Glutamatergic neuron (in vitro differentiated cells): ENCODE data around the gene APBB2. TPM values are rescaled to one million over a fixed set of nuclear protein-coding genes. Genes with fewer than 3 reads are reported as not detected.
"Not testable (repeated sequence)": the region's sequence is repeated elsewhere in the genome, so short reads cannot be mapped to it uniquely, and the experiment has no call there.

Experiments
- DNase-seq: peaks from one replicate; pipeline ENCODE4 v3.0.0; 2022
- H3K27ac Mint-ChIP-seq: one replicate; pipeline ENCODE4 v1.8.0; 2020; ENCODE audit warnings: mild to moderate bottlenecking, mixed read lengths, inconsistent platforms; ENCODE audit not compliant: unreplicated experiment
- H3K27me3 Mint-ChIP-seq: one replicate; pipeline ENCODE4 v1.8.0; 2020; ENCODE audit warnings: mild to moderate bottlenecking, moderate library complexity, mixed read lengths, inconsistent platforms; ENCODE audit not compliant: unreplicated experiment
- H3K36me3 Mint-ChIP-seq: one replicate; pipeline ENCODE4 v1.8.0; 2020; ENCODE audit warnings: mild to moderate bottlenecking, mixed read lengths, inconsistent platforms; ENCODE audit not compliant: unreplicated experiment
- H3K4me1 Mint-ChIP-seq: one replicate; pipeline ENCODE4 v1.8.0; 2020; ENCODE audit warnings: mild to moderate bottlenecking, low read depth, mixed read lengths, inconsistent platforms; ENCODE audit not compliant: unreplicated experiment
- H3K4me3 Mint-ChIP-seq: one replicate; pipeline ENCODE4 v1.8.0; 2020; ENCODE audit warnings: mild to moderate bottlenecking, mixed read lengths, inconsistent platforms; ENCODE audit not compliant: unreplicated experiment
- H3K9me3 Mint-ChIP-seq: one replicate; pipeline ENCODE4 v1.8.0; 2020; ENCODE audit warnings: mild to moderate bottlenecking, moderate library complexity, mixed read lengths, inconsistent platforms; ENCODE audit not compliant: unreplicated experiment
- total RNA-seq: library from RNA; stranded (reverse); fragmentation: NEBNext Ultra II Directional; extraction: Animal tissue kit (Norgen Biotek cat#: 25700); gene quantifications from one replicate; pipeline ENCODE4 v1.2.1, GENCODE V29; 2021; ENCODE audit not compliant: unreplicated experiment
- TF ChIP-seq, protein P1 (sequence below): fragments of 200-600 bp; sonication (generic); IDR thresholded peaks from one replicate; pipeline ENCODE4 v1.5.0; 2021; ENCODE audit not compliant: partially characterized antibody, unreplicated experiment

APBB2 gene
- total RNA-seq, 1 donor from 2014 or later: 117 TPM

DNA sequence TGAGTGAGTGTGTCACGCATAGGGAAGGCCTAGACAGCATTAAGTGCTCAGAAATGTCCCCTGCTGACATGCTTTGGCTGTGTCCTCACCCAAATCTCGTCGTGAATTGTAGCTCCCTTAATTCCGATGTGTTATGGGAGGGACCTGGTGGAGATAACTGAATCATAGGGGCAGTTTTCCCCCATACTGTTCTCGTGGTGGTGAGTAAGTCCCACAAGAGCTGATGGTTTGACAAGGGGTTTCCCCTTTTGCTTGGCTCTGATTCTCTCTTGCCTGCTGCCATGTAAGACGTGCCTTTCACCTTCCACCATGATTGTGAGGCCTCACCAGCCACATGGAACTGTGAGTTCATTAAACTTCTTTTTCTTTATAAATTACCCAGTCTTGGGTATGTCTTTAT, 386.6 kb downstream of the APBB2 start:
- H3K27ac Mint-ChIP-seq: no peak overlapping the region
- H3K4me3 Mint-ChIP-seq: no peak overlapping the region
- no peaks in the 10 kb centered on the region for H3K36me3 Mint-ChIP-seq
- H3K4me1 Mint-ChIP-seq: no peaks in the 10 kb centered on the region
- TF ChIP-seq, protein P1, sequence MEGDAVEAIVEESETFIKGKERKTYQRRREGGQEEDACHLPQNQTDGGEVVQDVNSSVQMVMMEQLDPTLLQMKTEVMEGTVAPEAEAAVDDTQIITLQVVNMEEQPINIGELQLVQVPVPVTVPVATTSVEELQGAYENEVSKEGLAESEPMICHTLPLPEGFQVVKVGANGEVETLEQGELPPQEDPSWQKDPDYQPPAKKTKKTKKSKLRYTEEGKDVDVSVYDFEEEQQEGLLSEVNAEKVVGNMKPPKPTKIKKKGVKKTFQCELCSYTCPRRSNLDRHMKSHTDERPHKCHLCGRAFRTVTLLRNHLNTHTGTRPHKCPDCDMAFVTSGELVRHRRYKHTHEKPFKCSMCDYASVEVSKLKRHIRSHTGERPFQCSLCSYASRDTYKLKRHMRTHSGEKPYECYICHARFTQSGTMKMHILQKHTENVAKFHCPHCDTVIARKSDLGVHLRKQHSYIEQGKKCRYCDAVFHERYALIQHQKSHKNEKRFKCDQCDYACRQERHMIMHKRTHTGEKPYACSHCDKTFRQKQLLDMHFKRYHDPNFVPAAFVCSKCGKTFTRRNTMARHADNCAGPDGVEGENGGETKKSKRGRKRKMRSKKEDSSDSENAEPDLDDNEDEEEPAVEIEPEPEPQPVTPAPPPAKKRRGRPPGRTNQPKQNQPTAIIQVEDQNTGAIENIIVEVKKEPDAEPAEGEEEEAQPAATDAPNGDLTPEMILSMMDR: no peak
- peaks cover 3% of the 10 kb centered on the region for H3K9me3 Mint-ChIP-seq
- DNase-seq: no peak
- peaks cover 4% of the 10 kb centered on the region for H3K27me3 Mint-ChIP-seq

DNA sequence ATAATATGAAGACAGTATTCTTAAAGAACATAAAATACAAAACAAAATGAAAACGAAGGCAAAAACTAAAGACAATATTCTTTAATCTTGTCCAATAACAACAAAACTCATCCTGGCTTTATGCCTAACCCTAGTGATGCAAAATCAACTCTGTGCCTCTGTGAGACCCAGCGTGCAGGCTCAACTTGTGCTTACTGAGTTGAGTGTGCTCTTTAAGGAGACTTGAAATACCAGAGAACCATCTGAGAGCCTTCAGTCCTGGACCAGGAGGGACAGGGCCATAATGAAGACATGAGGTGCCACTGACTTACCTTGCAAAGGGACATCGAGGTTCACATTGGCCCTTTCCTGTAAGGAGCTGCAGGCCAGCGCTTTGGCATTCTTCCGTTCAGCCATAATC, 387.5 kb downstream of the APBB2 start:
- H3K36me3 Mint-ChIP-seq: no peaks in the 10 kb centered on the region

DNA sequence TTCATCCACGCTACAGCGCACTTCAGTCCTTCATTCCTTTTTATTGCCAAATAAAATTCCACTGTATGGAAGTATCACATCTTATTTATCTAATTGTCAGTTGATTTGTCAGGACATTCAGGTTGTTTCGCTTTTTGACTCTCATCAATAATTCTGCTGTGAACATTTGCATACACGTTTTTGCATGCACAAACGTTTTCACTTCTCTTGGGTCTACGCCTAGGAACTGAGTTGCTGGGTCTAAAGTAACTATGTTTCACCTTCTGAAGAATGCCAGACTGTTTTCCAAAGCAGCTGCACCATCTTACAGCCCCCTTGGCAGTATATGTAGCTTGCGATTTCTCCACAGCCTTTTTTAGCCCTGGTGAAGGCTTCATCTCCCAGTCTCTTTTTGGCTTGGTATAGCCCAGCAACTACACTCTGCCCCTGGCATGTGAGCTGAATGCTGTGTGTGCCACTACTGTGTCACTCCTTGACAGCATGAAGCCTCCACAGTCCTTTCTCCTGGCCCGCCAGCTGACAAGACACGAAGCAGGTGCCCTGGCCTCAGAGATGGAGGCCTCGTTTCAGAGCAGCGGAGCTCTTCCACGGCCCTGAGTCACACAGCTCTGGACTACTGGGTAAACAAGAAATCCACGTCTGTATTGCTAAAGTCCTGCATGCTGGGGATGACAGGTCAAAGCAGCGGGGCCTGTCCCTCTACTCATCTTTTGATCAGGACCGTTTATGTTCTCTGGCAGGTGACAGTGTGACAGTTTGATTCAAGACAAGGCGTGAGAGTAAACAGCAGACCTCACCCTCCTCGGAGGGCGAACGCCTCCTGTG, 389.1 kb downstream of the APBB2 start:
- H3K27ac Mint-ChIP-seq: no peak overlapping the region

More for the DNA sequence above, 387.5 kb downstream of the APBB2 start:
- Mint-ChIP-seq H3K4me3 (no peak overlapping the region), H3K9me3 (no peaks in the 10 kb centered on the region), H3K4me1 (no peaks in the 10 kb centered on the region), H3K27me3 (peaks cover 4% of the 10 kb centered on the region), H3K27ac (no peak overlapping the region)
- no peak for DNase-seq
- TF ChIP-seq, protein P1: no peak

DNA sequence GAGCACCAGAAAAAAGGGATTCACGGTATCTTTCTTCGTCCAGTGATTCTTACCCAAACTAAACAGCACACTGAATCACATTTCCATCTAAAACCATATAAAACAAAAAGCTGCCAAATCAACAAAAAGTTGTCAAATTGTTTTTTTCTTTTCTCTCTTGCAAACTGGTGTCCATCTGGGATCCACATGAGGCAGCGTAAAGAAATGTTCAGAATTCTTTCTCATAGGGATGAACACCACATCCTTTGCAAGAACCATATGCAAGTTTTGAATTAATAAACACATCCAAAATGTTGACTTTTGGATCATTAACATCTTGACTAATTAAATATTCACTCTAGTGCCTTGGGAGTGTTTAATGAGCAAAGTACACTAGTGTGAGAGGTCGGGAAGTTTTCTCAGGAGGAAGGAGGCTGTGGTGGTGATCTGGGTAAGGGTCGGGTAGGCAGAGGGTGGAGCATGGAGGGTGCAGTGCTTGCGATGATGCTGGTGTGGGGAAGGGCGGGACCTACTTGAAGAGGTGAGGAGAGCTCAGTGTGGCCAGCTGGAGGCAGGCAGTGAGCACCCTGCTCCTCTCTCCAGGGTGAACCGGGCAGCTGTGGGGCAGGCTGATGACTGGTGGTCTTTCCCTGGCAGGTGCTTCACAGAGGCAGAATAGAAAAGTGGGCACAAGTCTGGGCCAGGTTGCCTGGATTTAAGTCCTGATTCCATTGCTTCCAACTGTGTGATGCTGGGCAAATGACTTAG, 391.7 kb downstream of the APBB2 start:
- no peak for DNase-seq
- TF ChIP-seq, protein P1: no peak
- Mint-ChIP-seq H3K27me3 (no peaks in the 10 kb centered on the region), H3K36me3 (peaks cover 5% of the 10 kb centered on the region), H3K27ac (no peak overlapping the region), H3K9me3 (peaks cover 2% of the 10 kb centered on the region), H3K4me3 (no peak overlapping the region), H3K4me1 (no peaks in the 10 kb centered on the region)

More for the DNA sequence above, 389.1 kb downstream of the APBB2 start:
- no peak for DNase-seq
- H3K27me3 Mint-ChIP-seq: peaks cover 4% of the 10 kb centered on the region
- TF ChIP-seq, protein P1: no peak
- no peaks in the 10 kb centered on the region for H3K4me1 Mint-ChIP-seq
- H3K4me3 Mint-ChIP-seq: no peak overlapping the region
- H3K9me3 Mint-ChIP-seq: no peaks in the 10 kb centered on the region
- peaks cover under 1% of the 10 kb centered on the region for H3K36me3 Mint-ChIP-seq

DNA sequence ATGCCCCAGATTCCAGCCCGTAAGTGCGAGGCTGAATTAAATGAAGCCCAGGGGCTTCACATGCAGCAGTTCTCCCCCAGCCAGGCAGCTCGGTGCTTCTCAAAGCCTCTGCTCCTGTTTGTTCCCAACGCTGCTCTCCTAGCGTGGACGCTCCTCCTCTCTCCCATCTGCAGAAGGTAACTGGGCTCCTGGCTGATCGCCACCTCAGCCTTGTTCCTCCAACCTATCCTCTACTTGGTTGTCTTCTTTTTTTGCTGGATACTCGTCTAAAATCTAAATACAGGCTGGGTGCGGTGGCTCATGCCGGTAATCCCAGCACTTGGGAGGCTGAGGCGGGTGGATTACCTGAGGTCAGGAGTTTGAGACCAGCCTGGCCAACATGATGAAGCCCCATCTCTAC, 394.2 kb downstream of the APBB2 start:
- H3K4me3 Mint-ChIP-seq: no peak overlapping the region
- DNase-seq: no peak
- peaks cover 2% of the 10 kb centered on the region for H3K9me3 Mint-ChIP-seq
- H3K36me3 Mint-ChIP-seq: peaks cover 5% of the 10 kb centered on the region
- no peaks in the 10 kb centered on the region for H3K4me1 Mint-ChIP-seq
- H3K27me3 Mint-ChIP-seq: no peaks in the 10 kb centered on the region
- TF ChIP-seq, protein P1: no peak
- H3K27ac Mint-ChIP-seq: no peak overlapping the region

DNA sequence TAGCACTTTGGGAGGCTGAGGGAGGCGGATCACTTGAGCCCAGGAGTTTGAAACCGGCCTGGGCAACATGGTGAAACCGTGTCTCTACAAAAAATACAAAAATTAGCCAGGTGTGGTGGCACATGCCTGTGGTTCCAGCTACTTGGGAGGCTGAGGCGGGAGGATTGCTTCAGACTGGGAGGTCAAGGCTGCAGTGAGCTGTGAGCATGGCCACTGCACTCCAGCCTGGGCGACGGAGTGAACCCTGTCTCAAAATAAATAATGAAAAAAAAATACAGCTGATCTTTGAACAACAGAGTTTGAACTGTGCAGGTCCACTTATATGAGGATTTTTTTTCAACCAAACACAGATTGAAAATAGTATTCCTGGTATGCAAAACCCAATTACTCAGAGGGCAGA, 397.2 kb downstream of the APBB2 start:
- not testable (repeated sequence) for H3K36me3 Mint-ChIP-seq, H3K27me3 Mint-ChIP-seq, H3K4me1 Mint-ChIP-seq, DNase-seq, H3K27ac Mint-ChIP-seq, H3K9me3 Mint-ChIP-seq, H3K4me3 Mint-ChIP-seq
